KMS-11 (cell line): ENCODE data around the gene PLEKHN1.

Experiments used
- H2AFZ ChIP-seq: fragments of 200-600 bp; sonication (generic); 2 replicates; pipeline ENCODE4 v1.6.1; 2016; ENCODE audit warnings: antibody characterized with exemption, mixed run types, low read depth
- H3K27ac ChIP-seq: fragments of 200-600 bp; sonication (generic); 2 replicates; pipeline ENCODE4 v1.6.1; 2016; ENCODE audit warnings: mild to moderate bottlenecking, mixed run types
- H3K27me3 ChIP-seq: fragments of 200-600 bp; sonication (generic); 2 replicates; pipeline ENCODE4 v1.6.1; 2017; ENCODE audit warnings: mild to moderate bottlenecking, low read depth, mixed run types, moderate library complexity; ENCODE audit not compliant: insufficient read depth
- H3K36me3 ChIP-seq: fragments of 200-600 bp; sonication (generic); 2 replicates; pipeline ENCODE4 v1.6.1; 2017; ENCODE audit warnings: mild to moderate bottlenecking, mixed run types; ENCODE audit not compliant: insufficient read depth
- H3K4me1 ChIP-seq: fragments of 200-600 bp; sonication (generic); 2 replicates; pipeline ENCODE4 v1.6.1; 2016; ENCODE audit warnings: mild to moderate bottlenecking, low read depth, mixed run types; ENCODE audit not compliant: poor library complexity, severe bottlenecking
- H3K4me2 ChIP-seq: fragments of 200-600 bp; sonication (generic); 2 replicates; pipeline ENCODE4 v1.7.0; 2016; ENCODE audit warnings: mild to moderate bottlenecking, mixed run types
- H3K4me3 ChIP-seq: fragments of 200-600 bp; sonication (generic); IDR thresholded peaks from 2 replicates; pipeline ENCODE4 v1.6.1; 2017; ENCODE audit warnings: low read depth, low read length, mixed read lengths; ENCODE audit not compliant: insufficient read depth
- H3K79me2 ChIP-seq: fragments of 200-600 bp; sonication (generic); 2 replicates; pipeline ENCODE4 v1.6.1; 2016; ENCODE audit warnings: low read depth, mixed run types; ENCODE audit not compliant: insufficient read depth
- H3K9ac ChIP-seq: fragments of 200-600 bp; sonication (generic); 2 replicates; pipeline ENCODE4 v1.6.1; 2016; ENCODE audit warnings: mild to moderate bottlenecking, mixed run types
- H4K20me1 ChIP-seq: fragments of 200-600 bp; sonication (generic); 2 replicates; pipeline ENCODE4 v1.6.1; 2016; ENCODE audit warnings: mild to moderate bottlenecking, mixed run types; ENCODE audit not compliant: insufficient read depth
- CTCF ChIP-seq: fragments of 200-600 bp; sonication (generic); conservative IDR thresholded peaks from 2 replicates; pipeline ENCODE4 v1.6.1; 2017; ENCODE audit warnings: low read depth, mild to moderate bottlenecking, antibody characterized with exemption, low read length, moderate library complexity, mixed read lengths

The PLEKHN1 gene

GRCh38 chr1:932173-932510 is 34.1 kb upstream of the PLEKHN1 start:
- Histone ChIP-seq H2AFZ (no peak overlapping the region), H3K4me1 (no peaks in the 10 kb centered on the region), H3K36me3 (no peaks in the 10 kb centered on the region), H3K27ac (no peak overlapping the region), H3K79me2 (no peaks in the 10 kb centered on the region), H3K4me2 (no peak overlapping the region), H3K9ac (no peak overlapping the region), H3K27me3 (peaks cover 87% of the 10 kb centered on the region), H4K20me1 (no peaks in the 10 kb centered on the region), H3K4me3 (no peak overlapping the region)
- no peak for TF ChIP-seq CTCF

- H3K27me3 ChIP-seq: peaks cover 85% of the 10 kb centered on the region
- H3K4me1 ChIP-seq: no peaks in the 10 kb centered on the region
- no peaks in the 10 kb centered on the region for H4K20me1 ChIP-seq
- H3K9ac ChIP-seq: no peak overlapping the region
- H3K4me2 ChIP-seq: no peak overlapping the region
- no peak for TF ChIP-seq CTCF
- H3K27ac ChIP-seq: no peak overlapping the region
- H3K36me3 ChIP-seq: no peaks in the 10 kb centered on the region
- no peaks in the 10 kb centered on the region for H3K79me2 ChIP-seq
- H2AFZ ChIP-seq: no peak overlapping the region
- no peak overlapping the region for H3K4me3 ChIP-seq
Observed at GRCh38 chr1:932776-933602, 33.3 kb upstream of the PLEKHN1 start.

GRCh38 chr1:933603-933940 is 32.7 kb upstream of the PLEKHN1 start:
- Histone ChIP-seq H3K27ac (no peak overlapping the region), H3K9ac (no peak overlapping the region), H2AFZ (no peak overlapping the region), H3K4me3 (no peak overlapping the region), H3K79me2 (no peaks in the 10 kb centered on the region), H3K4me1 (no peaks in the 10 kb centered on the region), H4K20me1 (no peaks in the 10 kb centered on the region), H3K36me3 (no peaks in the 10 kb centered on the region), H3K27me3 (peaks cover 86% of the 10 kb centered on the region), H3K4me2 (no peak overlapping the region)
- TF ChIP-seq CTCF: no peak

GRCh38 chr1:934991-935750 is 31.1 kb upstream of the PLEKHN1 start:
- no peak overlapping the region for H2AFZ ChIP-seq
- H3K4me2 ChIP-seq: no peak overlapping the region
- H3K9ac ChIP-seq: no peak overlapping the region
- H3K36me3 ChIP-seq: no peaks in the 10 kb centered on the region
- H3K27me3 ChIP-seq: peaks cover 79% of the 10 kb centered on the region
- no peak for TF ChIP-seq CTCF
- peaks cover 9% of the 10 kb centered on the region for H3K4me1 ChIP-seq
- H4K20me1 ChIP-seq: no peaks in the 10 kb centered on the region
- no peaks in the 10 kb centered on the region for H3K79me2 ChIP-seq
- no peak overlapping the region for H3K27ac ChIP-seq
- no peak overlapping the region for H3K4me3 ChIP-seq
